Measurements from ENCODE around the gene CCDC102B.
"Not testable (repeated sequence)": the region's sequence is repeated elsewhere in the genome, so short reads cannot be mapped to it uniquely, and the experiment has no call there.

The CCDC102B gene

GRCh38 chr18:68915061-68915460 lies 117.2 kb downstream of the CCDC102B start:
- DNase-seq: no peak

- DNase-seq: no peak
These were observed 118.9 kb downstream of the CCDC102B start for GRCh38 chr18:68916734-68917133.

GRCh38 chr18:68918216-68918615 lies 120.3 kb downstream of the CCDC102B start:
- DNase-seq: no peak

GRCh38 chr18:68919900-68920299 lies 122.0 kb downstream of the CCDC102B start:
- no peak for DNase-seq

GRCh38 chr18:68922392-68922791 lies 124.5 kb downstream of the CCDC102B start:
- DNase-seq: no peak

GRCh38 chr18:68925268-68925667 lies 127.4 kb downstream of the CCDC102B start:
- DNase-seq: no peak

GRCh38 chr18:68928762-68929675 lies 131.1 kb downstream of the CCDC102B start:
- no peak for DNase-seq

GRCh38 chr18:68935686-68936085 lies 137.8 kb downstream of the CCDC102B start:
- DNase-seq: no peak

- DNase-seq: no peak
These were observed 139.2 kb downstream of the CCDC102B start for GRCh38 chr18:68937029-68937599.

GRCh38 chr18:68940039-68940438 lies 142.2 kb downstream of the CCDC102B start:
- no peak for DNase-seq

GRCh38 chr18:68940754-68941153 lies 142.9 kb downstream of the CCDC102B start:
- no peak for DNase-seq

GRCh38 chr18:68942230-68942629 lies 144.3 kb downstream of the CCDC102B start:
- no peak for DNase-seq

GRCh38 chr18:68943861-68944260 lies 146.0 kb downstream of the CCDC102B start:
- not testable (repeated sequence) for DNase-seq

- no peak for DNase-seq
These were observed 146.4 kb downstream of the CCDC102B start for GRCh38 chr18:68944330-68944729.

- DNase-seq: no peak
These were observed 146.9 kb downstream of the CCDC102B start for GRCh38 chr18:68944826-68945225.

GRCh38 chr18:68948622-68949021 lies 150.7 kb downstream of the CCDC102B start:
- no peak for DNase-seq

- no peak for DNase-seq
These were observed 156.9 kb downstream of the CCDC102B start for GRCh38 chr18:68954738-68955137.

- no peak for DNase-seq
These were observed 158.8 kb downstream of the CCDC102B start for GRCh38 chr18:68956650-68957049.

GRCh38 chr18:68960355-68960754 lies 162.5 kb downstream of the CCDC102B start:
- no peak for DNase-seq

- no peak for DNase-seq
These were observed 164.7 kb downstream of the CCDC102B start for GRCh38 chr18:68962623-68963022.

GRCh38 chr18:68965817-68966216 lies 167.9 kb downstream of the CCDC102B start:
- DNase-seq: no peak

GRCh38 chr18:68969027-68969426 lies 171.1 kb downstream of the CCDC102B start:
- DNase-seq: no peak

GRCh38 chr18:68972176-68972575 lies 174.3 kb downstream of the CCDC102B start:
- no peak for DNase-seq

GRCh38 chr18:68979737-68980136 lies 181.9 kb downstream of the CCDC102B start:
- no peak for DNase-seq
